Activated CD8-positive, alpha-beta T cell treated with anti-CD3 and anti-CD28 coated beads for 36 hours (primary cell): ENCODE measurements around the gene RABGAP1L. TPM values are rescaled to one million over a fixed set of nuclear protein-coding genes. Genes with fewer than 3 reads are reported as not detected.
A peak's percentile ranks its signal among the peaks of the same experiment; 100 is the strongest.

ENCODE experiments used
- ATAC-seq: fragments of 200-7000 bp; cut with Tn5 transposase; one replicate; pipeline ENCODE4 v1.10.0; 2021; ENCODE audit warnings: mild to moderate bottlenecking, moderate library complexity
- CTCF ChIA-PET: fragments of 350-600 bp; sonication (Branson Sonifier 250); formaldehyde crosslinking; loops from one replicate; lab custom pipeline; 2021; ENCODE audit warnings: antibody characterized with exemption; lab: Charles Lee
- POLR2A ChIA-PET: fragments of 350-600 bp; sonication (Branson Sonifier 250); formaldehyde crosslinking; loops from one replicate; lab custom pipeline; 2021; ENCODE audit warnings: antibody characterized with exemption; lab: Charles Lee
- DNase-seq: peaks from one replicate; pipeline ENCODE4 v3.0.0-alpha.2; 2020
- H3K27ac Mint-ChIP-seq: one replicate; pipeline ENCODE4 v1.8.0; 2021; ENCODE audit warnings: mild to moderate bottlenecking, mixed read lengths
- H3K27me3 Mint-ChIP-seq: one replicate; pipeline ENCODE4 v1.8.0; 2021; ENCODE audit warnings: mixed read lengths
- H3K36me3 Mint-ChIP-seq: one replicate; pipeline ENCODE4 v1.8.0; 2021; ENCODE audit warnings: low read depth, mixed read lengths
- H3K4me1 Mint-ChIP-seq: one replicate; pipeline ENCODE4 v1.8.0; 2021; ENCODE audit warnings: low read depth, mixed read lengths
- H3K4me3 Mint-ChIP-seq: one replicate; pipeline ENCODE4 v1.8.0; 2021; ENCODE audit warnings: mild to moderate bottlenecking, moderate library complexity, mixed read lengths
- H3K9me3 Mint-ChIP-seq: one replicate; pipeline ENCODE4 v1.8.0; 2021; ENCODE audit warnings: mixed read lengths
- intact Hi-C: fragments of 100-400 bp; cut with micrococcal nuclease; formaldehyde crosslinking; loops from one replicate; pipeline ENCODE4 v1.10.0; 2022
- total RNA-seq, 2 experiments: library from RNA; stranded (reverse); gene quantifications; one replicate each; pipeline ENCODE4 v1.2.3, GENCODE V29; 2021
- TF ChIP-seq, protein P1 (sequence below): fragments of 200-600 bp; IDR thresholded peaks from one replicate; pipeline ENCODE4 v1.8.0; 2022; ENCODE audit warnings: antibody characterized with exemption, mild to moderate bottlenecking

RABGAP1L gene
- total RNA-seq, 2 experiments from 2014 or later, result 26.9 to 29.4 TPM

DNA sequence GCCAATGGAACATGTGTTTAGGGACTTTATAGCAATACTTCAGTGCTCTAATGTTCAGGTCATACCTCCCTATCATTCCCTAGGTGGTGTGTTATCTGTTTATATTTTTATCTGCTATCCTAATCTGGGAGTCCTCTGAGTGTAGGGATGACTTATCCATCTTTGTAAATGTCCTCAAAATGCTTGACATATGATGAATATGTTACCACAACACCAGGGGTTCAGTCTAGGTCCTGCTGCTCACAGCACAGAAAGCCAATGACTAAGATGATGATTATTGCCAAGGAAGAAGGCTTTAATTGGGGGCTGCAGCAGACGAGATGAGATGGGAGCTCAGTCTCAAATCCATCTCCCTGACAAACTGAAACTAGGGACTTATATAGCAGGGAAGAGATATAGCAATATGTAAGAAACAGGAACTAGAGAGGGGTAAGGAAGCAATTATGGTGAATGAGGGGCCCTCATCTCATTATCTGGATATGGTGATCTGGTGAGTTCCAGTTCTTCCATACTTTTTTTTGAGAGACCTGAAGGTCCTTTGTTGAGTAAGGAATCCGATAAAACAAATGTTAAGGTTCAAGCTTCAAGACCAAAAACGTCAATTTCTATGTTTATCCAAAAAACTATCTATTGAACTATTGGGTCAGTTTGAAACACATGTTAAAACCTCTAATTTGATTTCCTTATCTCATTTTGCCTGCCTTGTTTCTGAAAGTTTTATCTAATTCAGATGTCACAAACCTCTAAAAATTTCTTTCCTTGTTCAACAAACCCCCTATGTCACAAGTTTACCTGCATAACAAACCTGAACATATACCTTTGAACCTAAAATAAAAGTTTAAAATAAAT is 583.7 kb downstream of the RABGAP1L start:
- Mint-ChIP-seq H3K27ac (no peak overlapping the region), H3K27me3 (no peaks in the 10 kb centered on the region), H3K9me3 (no peaks in the 10 kb centered on the region), H3K4me3 (no peak overlapping the region), H3K4me1 (peaks cover 5% of the 10 kb centered on the region), H3K36me3 (no peaks in the 10 kb centered on the region)
- no peak for DNase-seq
- ATAC-seq, result no peak
- POLR2A ChIA-PET, result interaction anchor here (0.6 kb wide), 1 partner anchor 474 kb away, joined by 3 read pairs; no protein-coding TSS in a partner anchor
- CTCF ChIA-PET, result interaction anchor here (0.6 to 7.8 kb wide), 4 partner anchors 11 to 659 kb away, joined by 3 to 71 read pairs (median 5); no protein-coding TSS in a partner anchor
- TF ChIP-seq, protein P1, sequence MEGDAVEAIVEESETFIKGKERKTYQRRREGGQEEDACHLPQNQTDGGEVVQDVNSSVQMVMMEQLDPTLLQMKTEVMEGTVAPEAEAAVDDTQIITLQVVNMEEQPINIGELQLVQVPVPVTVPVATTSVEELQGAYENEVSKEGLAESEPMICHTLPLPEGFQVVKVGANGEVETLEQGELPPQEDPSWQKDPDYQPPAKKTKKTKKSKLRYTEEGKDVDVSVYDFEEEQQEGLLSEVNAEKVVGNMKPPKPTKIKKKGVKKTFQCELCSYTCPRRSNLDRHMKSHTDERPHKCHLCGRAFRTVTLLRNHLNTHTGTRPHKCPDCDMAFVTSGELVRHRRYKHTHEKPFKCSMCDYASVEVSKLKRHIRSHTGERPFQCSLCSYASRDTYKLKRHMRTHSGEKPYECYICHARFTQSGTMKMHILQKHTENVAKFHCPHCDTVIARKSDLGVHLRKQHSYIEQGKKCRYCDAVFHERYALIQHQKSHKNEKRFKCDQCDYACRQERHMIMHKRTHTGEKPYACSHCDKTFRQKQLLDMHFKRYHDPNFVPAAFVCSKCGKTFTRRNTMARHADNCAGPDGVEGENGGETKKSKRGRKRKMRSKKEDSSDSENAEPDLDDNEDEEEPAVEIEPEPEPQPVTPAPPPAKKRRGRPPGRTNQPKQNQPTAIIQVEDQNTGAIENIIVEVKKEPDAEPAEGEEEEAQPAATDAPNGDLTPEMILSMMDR, result no peak
- intact Hi-C loops, result loop anchor here (5.0 kb wide), 1 partner anchor 486 kb away; no protein-coding TSS in a partner anchor

DNA sequence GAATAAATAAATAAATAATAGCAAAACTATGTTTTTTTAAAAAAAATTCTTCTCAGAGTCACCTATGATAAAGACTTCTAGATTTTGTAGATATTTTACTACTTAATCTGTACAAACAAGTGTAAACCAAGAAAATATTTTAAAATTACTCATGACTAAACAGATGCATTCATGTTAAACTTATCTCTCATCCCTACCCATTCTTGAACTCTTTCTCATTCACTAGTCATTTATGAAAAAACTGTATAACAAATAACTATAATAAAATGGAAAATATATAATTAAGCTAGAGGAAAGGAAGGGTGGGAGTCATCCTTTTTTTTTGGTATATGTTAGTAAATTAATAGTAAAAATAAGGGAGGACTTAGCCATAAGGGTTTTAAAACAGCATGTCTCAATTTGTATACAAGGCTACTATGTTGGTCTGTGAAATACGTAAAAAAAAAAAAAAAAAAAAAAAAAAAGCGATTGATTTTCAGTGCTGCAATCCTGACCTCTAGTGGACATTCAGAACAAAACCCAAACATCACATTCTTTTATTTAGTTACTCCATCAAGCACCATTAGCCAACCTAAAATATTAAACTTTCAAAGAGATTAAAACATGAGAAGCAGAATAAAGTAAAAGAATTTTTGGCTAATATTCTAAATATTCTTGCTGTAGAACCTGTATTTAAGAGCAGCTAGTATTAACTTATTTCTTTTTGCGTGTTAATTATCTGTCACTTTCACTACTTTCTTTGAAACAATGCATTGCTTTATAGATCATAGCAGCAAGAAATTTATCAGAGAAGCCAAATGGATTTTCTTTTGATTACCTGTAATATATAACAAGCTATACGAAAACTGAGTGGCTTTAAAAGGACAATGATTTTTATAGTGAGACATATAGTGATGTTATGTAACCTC is 584.6 kb downstream of the RABGAP1L start:
- TF ChIP-seq, protein P1, result peak; percentile 71
- ChIA-PET POLR2A (interaction anchor here (0.6 kb wide), 1 partner anchor 475 kb away, joined by 3 read pairs; no protein-coding TSS in a partner anchor), CTCF (interaction anchor here (0.6 to 7.8 kb wide), 6 partner anchors 10 to 660 kb away, joined by 3 to 71 read pairs (median 3); no protein-coding TSS in a partner anchor)
- Mint-ChIP-seq H3K27ac (no peak overlapping the region), H3K36me3 (no peaks in the 10 kb centered on the region), H3K27me3 (no peaks in the 10 kb centered on the region), H3K9me3 (no peaks in the 10 kb centered on the region), H3K4me3 (no peak overlapping the region), H3K4me1 (peaks cover 5% of the 10 kb centered on the region)
- DNase-seq, result no peak
- intact Hi-C loops, result loop anchor here (5.0 kb wide), 1 partner anchor 487 kb away; no protein-coding TSS in a partner anchor
- no peak for ATAC-seq

DNA sequence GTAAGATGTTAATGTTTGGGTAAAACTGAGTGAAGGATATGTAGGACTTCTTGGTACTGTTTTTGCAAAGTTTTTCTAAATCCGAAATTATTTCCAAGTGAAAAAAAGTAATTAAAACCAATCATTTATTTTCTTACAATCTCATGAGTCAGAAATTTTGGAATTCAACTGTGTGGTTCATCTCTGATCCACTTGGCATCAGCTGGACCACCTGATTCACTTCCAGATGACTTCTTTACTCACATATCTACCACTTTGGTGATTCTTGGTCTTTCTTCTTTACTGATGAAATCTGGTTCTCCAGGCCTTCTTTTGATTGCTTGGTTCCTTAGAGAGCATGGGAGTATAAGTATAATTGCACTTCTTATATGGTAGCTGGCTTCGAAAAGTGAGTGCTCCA is 585.6 kb downstream of the RABGAP1L start:
- CTCF ChIA-PET, result interaction anchor here (0.8 to 7.8 kb wide), 6 partner anchors 21 to 493 kb away, joined by 3 to 71 read pairs (median 3); no protein-coding TSS in a partner anchor
- Mint-ChIP-seq H3K36me3 (no peaks in the 10 kb centered on the region), H3K27ac (no peak overlapping the region), H3K4me3 (no peak overlapping the region), H3K9me3 (no peaks in the 10 kb centered on the region), H3K4me1 (peaks cover 5% of the 10 kb centered on the region), H3K27me3 (no peaks in the 10 kb centered on the region)
- ATAC-seq (no peak), DNase-seq (no peak)
- TF ChIP-seq, protein P1, result no peak
- POLR2A ChIA-PET, result no interaction called here
- intact Hi-C loops, result loop anchor here (5.0 kb wide), 1 partner anchor 488 kb away; no protein-coding TSS in a partner anchor

DNA sequence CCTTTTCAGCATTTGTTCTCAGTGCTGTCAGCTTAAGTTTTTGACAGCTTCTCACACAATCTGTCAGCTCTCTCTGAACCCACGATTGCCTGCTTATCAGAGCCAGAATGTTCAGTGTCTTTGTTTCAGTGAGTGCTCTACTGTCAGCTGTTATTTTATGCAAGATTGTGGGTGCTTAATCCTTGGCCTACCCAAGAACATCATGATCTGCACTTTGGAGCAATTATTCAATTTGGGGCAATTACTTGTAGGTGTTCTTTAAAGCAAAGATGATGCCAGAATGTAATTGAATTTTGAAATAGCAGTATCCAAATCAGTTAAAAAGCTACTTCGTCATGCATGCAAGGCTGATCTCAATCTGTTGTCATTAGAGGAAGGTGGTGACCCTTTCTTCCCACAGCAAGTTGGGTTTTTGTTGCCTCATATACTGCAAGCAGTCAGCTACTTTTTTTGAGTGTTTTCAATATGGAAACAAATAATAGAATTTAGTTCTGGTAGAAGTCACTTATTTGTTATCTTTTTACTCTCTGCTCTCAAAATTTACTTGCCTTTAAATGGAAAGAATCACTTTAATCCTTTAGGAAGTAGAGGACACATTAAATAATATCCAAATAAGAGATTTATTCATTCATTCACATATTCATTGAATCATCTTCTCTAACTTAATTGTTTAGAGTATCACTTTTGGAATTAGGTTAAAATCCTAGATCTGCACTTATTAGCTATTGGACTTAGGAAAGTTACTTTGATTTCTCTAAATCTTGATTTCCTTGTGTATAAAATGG is 586.9 kb downstream of the RABGAP1L start:
- ATAC-seq, result no peak
- TF ChIP-seq, protein P1, result no peak
- POLR2A ChIA-PET, result no interaction called here
- H3K4me3 Mint-ChIP-seq, result no peak overlapping the region
- peaks cover 1% of the 10 kb centered on the region for H3K4me1 Mint-ChIP-seq
- intact Hi-C loops, result no loop called here
- H3K27me3 Mint-ChIP-seq, result no peaks in the 10 kb centered on the region
- H3K36me3 Mint-ChIP-seq, result no peaks in the 10 kb centered on the region
- H3K9me3 Mint-ChIP-seq, result no peaks in the 10 kb centered on the region
- DNase-seq, result no peak
- CTCF ChIA-PET, result interaction anchor here (0.7 to 7.8 kb wide), 8 partner anchors 8 to 529 kb away, joined by 3 to 71 read pairs (median 3); no protein-coding TSS in a partner anchor
- no peak overlapping the region for H3K27ac Mint-ChIP-seq
